PC-9 (cell line): ENCODE measurements around the gene PCDHGA1. TPM values are rescaled to one million over a fixed set of nuclear protein-coding genes. Genes with fewer than 3 reads are reported as not detected.

Experiments used
- BruUV-seq: library from RNA; stranded (reverse); fragments of 400-500 nt; replicated peaks from 2 replicates; lab custom pipeline; 2021; lab: Mats Ljungman, UMichigan
- CTCF ChIA-PET: fragments of 300-600 bp; sonication (Branson Sonifier 250); formaldehyde crosslinking; loops from one replicate; lab custom pipeline; 2022; ENCODE audit warnings: antibody characterized with exemption; lab: Charles Lee
- POLR2A ChIA-PET: fragments of 300-600 bp; sonication (Branson Sonifier 250); formaldehyde crosslinking; loops from one replicate; lab custom pipeline; 2022; ENCODE audit warnings: antibody characterized with exemption; ENCODE audit not compliant: unreplicated experiment; lab: Charles Lee
- DNase-seq, 2 experiments: peaks; one replicate each; pipeline versions ENCODE4 v3.0.0 to v3.0.0-alpha.2; 2015 to 2022; ENCODE audit warnings: mixed read lengths in 1 of 2
- H2AFZ ChIP-seq: fragments of 200-600 bp; sonication (generic); 2 replicates; pipeline ENCODE4 v1.8.1; 2017; ENCODE audit warnings: antibody characterized with exemption
- H3F3A ChIP-seq: fragments of 200-600 bp; sonication (generic); 2 replicates; pipeline ENCODE4 v1.8.1; 2017; ENCODE audit warnings: antibody characterized with exemption, mild to moderate bottlenecking, low read depth; ENCODE audit not compliant: insufficient read depth
- H3K27ac ChIP-seq: fragments of 200-600 bp; sonication (generic); 2 replicates; pipeline ENCODE4 v1.6.1; 2016; ENCODE audit warnings: mixed run types
- H3K27me3 ChIP-seq: fragments of 200-600 bp; sonication (generic); 2 replicates; pipeline ENCODE4 v1.6.1; 2016; ENCODE audit warnings: low read depth, mixed run types; ENCODE audit not compliant: insufficient read depth
- H3K36me3 ChIP-seq: fragments of 200-600 bp; sonication (generic); 2 replicates; pipeline ENCODE4 v1.6.1; 2016; ENCODE audit warnings: low read depth, mixed run types
- H3K4me1 ChIP-seq: fragments of 200-600 bp; sonication (generic); replicated peaks from 2 replicates; pipeline ENCODE4 v1.6.1; 2016; ENCODE audit warnings: mixed run types; ENCODE audit not compliant: insufficient read depth
- H3K4me2 ChIP-seq: fragments of 200-600 bp; sonication (generic); 2 replicates; pipeline ENCODE4 v1.6.1; 2017; ENCODE audit warnings: mixed run types
- H3K4me3 ChIP-seq: fragments of 200-600 bp; sonication (generic); 2 replicates; pipeline ENCODE4 v1.6.1; 2016; ENCODE audit warnings: mixed run types
- H3K79me2 ChIP-seq: fragments of 200-600 bp; sonication (generic); 2 replicates; pipeline ENCODE4 v1.6.1; 2017; ENCODE audit warnings: low read depth, mixed run types
- H3K9me2 ChIP-seq: fragments of 200-600 bp; sonication (generic); 2 replicates; pipeline ENCODE4 v1.8.1; 2017; ENCODE audit warnings: mild to moderate bottlenecking; ENCODE audit not compliant: insufficient read depth
- H3K9me3 ChIP-seq: fragments of 200-600 bp; sonication (generic); 2 replicates; pipeline ENCODE4 v1.8.1; 2016; ENCODE audit warnings: low read depth; ENCODE audit not compliant: insufficient read depth
- H4K20me1 ChIP-seq: fragments of 200-600 bp; sonication (generic); 2 replicates; pipeline ENCODE4 v1.8.1; 2017; ENCODE audit not compliant: insufficient read depth
- EZH2 ChIP-seq: fragments of 200-600 bp; sonication (generic); IDR thresholded peaks from 2 replicates; pipeline ENCODE4 v1.8.0; 2017; ENCODE audit warnings: antibody characterized with exemption, low read depth
- intact Hi-C: fragments of 100-400 bp; cut with micrococcal nuclease; formaldehyde crosslinking; loops from one replicate; pipeline ENCODE4 v1.10.0; 2022; ENCODE audit not compliant: unreplicated experiment
- total RNA-seq: library from RNA; stranded (reverse); gene quantifications from 2 replicates; pipeline ENCODE4 v1.2.3, GENCODE V29; 2021
- TF ChIP-seq, protein P1 (sequence below): fragments of 200-600 bp; sonication (generic); conservative IDR thresholded peaks from 2 replicates; pipeline ENCODE4 v1.6.1; 2017; ENCODE audit warnings: mixed run types, antibody characterized with exemption, mild to moderate bottlenecking, moderate library complexity

PCDHGA1 gene
- total RNA-seq, 1 experiment from 2014 or later, result 0.07 TPM

- DNase-seq, result no peak
- Histone ChIP-seq H3K4me2 (no peak overlapping the region), H3K36me3 (peaks cover 24% of the 10 kb centered on the region), H4K20me1 (no peaks in the 10 kb centered on the region), H3K27me3 (no peaks in the 10 kb centered on the region), H3K9me3 (peaks cover 10% of the 10 kb centered on the region; the same call in 1 of the 2 replicates), H3K9me2 (no peaks in the 10 kb centered on the region), H3K27ac (no peak overlapping the region), H3F3A (peaks cover 22% of the 10 kb centered on the region; the same call in 1 of the 2 replicates), H2AFZ (no peak overlapping the region), H3K4me1 (no peaks in the 10 kb centered on the region), H3K79me2 (no peaks in the 10 kb centered on the region), H3K4me3 (no peak overlapping the region)
- BruUV-seq, result no TSS peak
- CTCF ChIA-PET, result no interaction called here
- intact Hi-C loops, result no loop called here
- POLR2A ChIA-PET, result interaction anchor here (0.6 kb wide), 1 partner anchor 25 kb away, joined by 4 read pairs; no protein-coding TSS in a partner anchor
- TF ChIP-seq EZH2, result no peak
- TF ChIP-seq, protein P1, sequence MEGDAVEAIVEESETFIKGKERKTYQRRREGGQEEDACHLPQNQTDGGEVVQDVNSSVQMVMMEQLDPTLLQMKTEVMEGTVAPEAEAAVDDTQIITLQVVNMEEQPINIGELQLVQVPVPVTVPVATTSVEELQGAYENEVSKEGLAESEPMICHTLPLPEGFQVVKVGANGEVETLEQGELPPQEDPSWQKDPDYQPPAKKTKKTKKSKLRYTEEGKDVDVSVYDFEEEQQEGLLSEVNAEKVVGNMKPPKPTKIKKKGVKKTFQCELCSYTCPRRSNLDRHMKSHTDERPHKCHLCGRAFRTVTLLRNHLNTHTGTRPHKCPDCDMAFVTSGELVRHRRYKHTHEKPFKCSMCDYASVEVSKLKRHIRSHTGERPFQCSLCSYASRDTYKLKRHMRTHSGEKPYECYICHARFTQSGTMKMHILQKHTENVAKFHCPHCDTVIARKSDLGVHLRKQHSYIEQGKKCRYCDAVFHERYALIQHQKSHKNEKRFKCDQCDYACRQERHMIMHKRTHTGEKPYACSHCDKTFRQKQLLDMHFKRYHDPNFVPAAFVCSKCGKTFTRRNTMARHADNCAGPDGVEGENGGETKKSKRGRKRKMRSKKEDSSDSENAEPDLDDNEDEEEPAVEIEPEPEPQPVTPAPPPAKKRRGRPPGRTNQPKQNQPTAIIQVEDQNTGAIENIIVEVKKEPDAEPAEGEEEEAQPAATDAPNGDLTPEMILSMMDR, result no peak
Measured at GRCh38 chr5:141547921-141548320, 217.6 kb downstream of the PCDHGA1 start.

DNA sequence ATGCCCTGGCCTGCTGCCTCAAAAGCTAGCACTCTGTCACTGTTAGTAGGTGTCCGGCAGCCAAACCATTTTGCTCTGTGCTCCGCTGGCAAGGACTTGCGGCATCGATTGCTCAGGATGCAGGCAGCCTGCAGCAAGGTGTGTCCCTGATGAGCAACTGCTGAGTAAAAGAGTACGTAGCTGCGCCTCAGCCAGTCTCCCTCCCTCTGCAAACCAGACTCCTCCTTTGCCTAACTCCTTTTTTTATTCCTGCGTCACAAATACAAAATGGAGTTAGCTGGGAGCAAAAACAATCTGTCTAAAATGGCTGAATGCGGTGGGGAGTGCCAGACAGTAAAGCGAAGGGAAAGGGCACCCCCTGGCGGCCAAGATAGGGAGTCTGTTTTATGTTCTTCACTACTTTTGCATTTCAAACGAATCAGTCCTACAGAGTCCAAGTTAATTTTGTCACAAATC lies 227.4 kb downstream of the PCDHGA1 start:
- Histone ChIP-seq H3K4me1 (0 out of 2 replicates have a peak, but pooled peaks cover 5% of the 10 kb centered on the region), H4K20me1 (no peaks in the 10 kb centered on the region), H3K4me3 (no peak overlapping the region), H3K27ac (no peak overlapping the region), H3K36me3 (peaks cover 11% of the 10 kb centered on the region; the same call in 1 of the 2 replicates), H3F3A (peaks cover 20% of the 10 kb centered on the region; the same call in 1 of the 2 replicates), H3K27me3 (no peaks in the 10 kb centered on the region), H3K9me3 (no peaks in the 10 kb centered on the region), H3K4me2 (no peak overlapping the region), H3K79me2 (no peaks in the 10 kb centered on the region), H2AFZ (no peak overlapping the region), H3K9me2 (no peaks in the 10 kb centered on the region)
- DNase-seq, result peak; percentile 39 to 56
- BruUV-seq, result no TSS peak
- TF ChIP-seq, protein P1, result peak; percentile 93
- no peak for TF ChIP-seq EZH2
- intact Hi-C loops, result no loop called here
- ChIA-PET POLR2A (no interaction called here), CTCF (interaction anchor here (0.7 to 1.5 kb wide), 7 partner anchors 111 to 463 kb away, joined by 3 to 6 read pairs (median 4); partner anchors contain the start of genes PCDHGA10 and PCDHGA11)

- H3K36me3 ChIP-seq, result peaks cover 16% of the 10 kb centered on the region; the same call in 1 of the 2 replicates
- 0 out of 2 replicates have a peak, but pooled peaks cover 5% of the 10 kb centered on the region for H3K4me1 ChIP-seq
- no peaks in the 10 kb centered on the region for H3K9me3 ChIP-seq
- H3F3A ChIP-seq, result peaks cover 20% of the 10 kb centered on the region; the same call in 1 of the 2 replicates
- CTCF ChIA-PET, result interaction anchor here (0.7 to 1.5 kb wide), 5 partner anchors 137 to 386 kb away, joined by 3 to 6 read pairs (median 4); partner anchors contain the start of genes PCDHGA10 and PCDHGA11
- TF ChIP-seq, protein P1, result peak; percentile 44; the same call in 1 of the 2 replicates
- TF ChIP-seq EZH2, result no peak
- H3K27me3 ChIP-seq, result no peaks in the 10 kb centered on the region
- POLR2A ChIA-PET, result no interaction called here
- intact Hi-C loops, result no loop called here
- no peaks in the 10 kb centered on the region for H3K9me2 ChIP-seq
- no peak overlapping the region for H3K4me3 ChIP-seq
- H4K20me1 ChIP-seq, result no peaks in the 10 kb centered on the region
- BruUV-seq, result no TSS peak
- no peak overlapping the region for H3K27ac ChIP-seq
- H3K79me2 ChIP-seq, result no peaks in the 10 kb centered on the region
- no peak overlapping the region for H3K4me2 ChIP-seq
- no peak for DNase-seq
- no peak overlapping the region for H2AFZ ChIP-seq
Measured at GRCh38 chr5:141558150-141558549, 227.8 kb downstream of the PCDHGA1 start.
